Uterus (tissue), 4 donors: ENCODE results near the gene PRELID1. TPM values are rescaled to one million over a fixed set of nuclear protein-coding genes. Genes with fewer than 3 reads are reported as not detected.

Source experiments
- DNase-seq, 2 donors: peaks; one replicate each; pipeline ENCODE4 v3.0.0-alpha.2; 2019 to 2020
- H3K27ac ChIP-seq, 2 donors: fragments of 200-600 bp; sonication (generic); 1 replicate in 1 of 2; 2 replicates in 1 of 2; pipeline ENCODE4 v1.5.1; 2016 to 2018
- H3K27me3 ChIP-seq, 2 donors: fragments of 200-600 bp; sonication (generic); one replicate each; pipeline ENCODE4 v1.5.1; 2018 to 2019; ENCODE audit warnings: control low read depth in 1 of 2
- H3K36me3 ChIP-seq, 2 donors: fragments of 200-600 bp; sonication (generic); one replicate each; pipeline ENCODE4 v1.5.1; 2019; ENCODE audit warnings: control low read depth in 1 of 2
- H3K4me1 ChIP-seq, 2 donors: fragments of 200-600 bp; sonication (generic); one replicate each; pipeline ENCODE4 v1.5.1; 2018 to 2019; ENCODE audit warnings: control low read depth in 1 of 2
- H3K4me3 ChIP-seq, 2 donors: fragments of 200-600 bp; sonication (generic); 1 replicate in 1 of 2; 2 replicates in 1 of 2; pipeline ENCODE4 v1.5.1; 2018 to 2019; ENCODE audit warnings: mild to moderate bottlenecking in 1 of 2
- H3K9me3 ChIP-seq, 2 donors: fragments of 200-600 bp; sonication (generic); one replicate each; pipeline ENCODE4 v1.5.1; 2019; ENCODE audit warnings: control low read depth in 1 of 2
- POLR2A ChIP-seq, 2 donors: fragments of 450-650 bp; IDR thresholded peaks; one replicate each; pipeline ENCODE4 v1.6.1; 2016; ENCODE audit warnings: antibody characterized with exemption in 2 of 2, mild to moderate bottlenecking in 1 of 2, moderate library complexity in 1 of 2
- intact Hi-C: fragments of 100-400 bp; cut with DNase I; formaldehyde crosslinking; loops from one replicate; pipeline ENCODE4 v1.15.1; 2023; ENCODE audit warnings: low total_unique reads
- total RNA-seq, 4 donors: library from RNA; depleted of rRNA in 3 of 4; stranded (reverse); fragments of >200 nt in 3 of 4; gene quantifications; one replicate each; pipeline versions ENCODE4 v1.1.0 to v1.2.4, GENCODE V29; 2014 to 2023
- TF ChIP-seq, protein P1 (sequence below), 4 experiments: fragments of 200-600 bp in 2 of 4; fragments of 450-650 bp in 2 of 4; sonication (generic) in 2 of 4; IDR thresholded peaks; one replicate each; pipeline ENCODE4 v1.5.1; 2016 to 2019; ENCODE audit warnings: antibody characterized with exemption in 4 of 4, mild to moderate bottlenecking in 2 of 4, moderate library complexity in 1 of 4
- donor health status: DM: yes; HTN: yes; CAD: no.

The PRELID1 gene
- total RNA-seq, 4 donors from 2014 or later, result 25.4 to 73.1 (median 49.0) TPM

DNA sequence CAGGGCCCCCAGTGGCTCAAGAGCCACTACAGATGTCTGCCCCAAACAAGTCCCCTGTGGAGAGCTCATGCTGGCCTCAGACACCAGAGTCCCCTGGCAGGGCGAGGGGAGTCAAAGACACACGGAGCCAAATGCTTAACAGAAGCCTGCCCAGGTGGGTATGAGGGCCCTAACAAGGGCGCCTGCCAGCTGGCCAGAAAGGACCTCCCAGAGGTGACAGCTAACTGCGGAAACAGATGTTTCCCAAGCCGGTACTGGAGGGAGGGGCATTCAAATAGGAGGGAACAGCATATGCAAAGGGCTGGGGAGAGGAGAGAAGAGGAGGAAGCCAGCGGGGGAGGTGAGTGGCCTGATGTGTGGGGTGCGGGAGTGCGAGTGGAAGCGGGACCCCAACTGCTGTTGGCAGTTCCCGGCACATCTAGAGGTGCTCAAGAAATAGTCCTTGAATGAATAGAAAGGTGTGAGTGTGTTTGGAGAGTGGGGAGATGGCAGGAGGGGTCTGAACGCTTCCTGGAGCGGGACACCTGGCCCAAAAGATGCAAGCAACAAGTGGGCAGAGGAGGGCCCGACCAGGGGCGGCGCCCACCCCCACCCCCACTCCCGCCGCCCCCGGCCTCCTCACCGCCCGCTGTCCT lies 7.3 kb downstream of the PRELID1 start:
- Histone ChIP-seq H3K27ac (no peak overlapping the region), H3K9me3 (no peaks in the 10 kb centered on the region), H3K4me1 (peaks cover 0 to 6% of the 10 kb centered on the region in 2 donors), H3K4me3 (peak overlapping the region in 1 of 2 donors; percentile 45), H3K27me3 (no peaks in the 10 kb centered on the region), H3K36me3 (no peaks in the 10 kb centered on the region)
- intact Hi-C loops, result no loop called here
- TF ChIP-seq POLR2A (IDR thresholded peaks at IDR 0.05), result no peak
- TF ChIP-seq, protein P1, sequence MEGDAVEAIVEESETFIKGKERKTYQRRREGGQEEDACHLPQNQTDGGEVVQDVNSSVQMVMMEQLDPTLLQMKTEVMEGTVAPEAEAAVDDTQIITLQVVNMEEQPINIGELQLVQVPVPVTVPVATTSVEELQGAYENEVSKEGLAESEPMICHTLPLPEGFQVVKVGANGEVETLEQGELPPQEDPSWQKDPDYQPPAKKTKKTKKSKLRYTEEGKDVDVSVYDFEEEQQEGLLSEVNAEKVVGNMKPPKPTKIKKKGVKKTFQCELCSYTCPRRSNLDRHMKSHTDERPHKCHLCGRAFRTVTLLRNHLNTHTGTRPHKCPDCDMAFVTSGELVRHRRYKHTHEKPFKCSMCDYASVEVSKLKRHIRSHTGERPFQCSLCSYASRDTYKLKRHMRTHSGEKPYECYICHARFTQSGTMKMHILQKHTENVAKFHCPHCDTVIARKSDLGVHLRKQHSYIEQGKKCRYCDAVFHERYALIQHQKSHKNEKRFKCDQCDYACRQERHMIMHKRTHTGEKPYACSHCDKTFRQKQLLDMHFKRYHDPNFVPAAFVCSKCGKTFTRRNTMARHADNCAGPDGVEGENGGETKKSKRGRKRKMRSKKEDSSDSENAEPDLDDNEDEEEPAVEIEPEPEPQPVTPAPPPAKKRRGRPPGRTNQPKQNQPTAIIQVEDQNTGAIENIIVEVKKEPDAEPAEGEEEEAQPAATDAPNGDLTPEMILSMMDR (IDR thresholded peaks at IDR 0.05), result no peak
- no peak for DNase-seq

DNA sequence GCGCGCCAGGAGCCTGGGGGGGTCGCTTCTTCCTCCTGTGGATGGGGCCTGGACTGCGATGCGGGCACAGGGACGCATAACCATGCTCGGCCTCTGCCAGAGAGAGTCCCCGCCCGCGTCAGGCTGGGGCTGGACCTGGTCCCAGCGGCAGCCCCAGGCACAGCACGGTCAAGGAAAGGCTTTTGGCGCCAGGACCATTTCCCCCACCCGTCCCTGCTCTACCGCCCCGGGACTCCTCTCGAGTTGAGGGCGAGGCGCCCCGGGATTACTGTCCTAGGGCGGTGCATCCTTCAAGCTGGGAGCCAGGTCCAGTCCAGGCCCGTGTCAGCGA lies 7.8 kb downstream of the PRELID1 start:
- intact Hi-C loops, result no loop called here
- H3K27me3 ChIP-seq, result no peaks in the 10 kb centered on the region
- no peak overlapping the region for H3K27ac ChIP-seq
- H3K36me3 ChIP-seq, result no peaks in the 10 kb centered on the region
- DNase-seq, result no peak
- H3K4me3 ChIP-seq, result peak overlapping the region; percentile 23 to 45
- TF ChIP-seq POLR2A (IDR thresholded peaks at IDR 0.05), result no peak
- TF ChIP-seq, protein P1 (IDR thresholded peaks at IDR 0.05), result no peak
- peaks cover 0 to 6% of the 10 kb centered on the region in 2 donors for H3K4me1 ChIP-seq
- no peaks in the 10 kb centered on the region for H3K9me3 ChIP-seq

DNA sequence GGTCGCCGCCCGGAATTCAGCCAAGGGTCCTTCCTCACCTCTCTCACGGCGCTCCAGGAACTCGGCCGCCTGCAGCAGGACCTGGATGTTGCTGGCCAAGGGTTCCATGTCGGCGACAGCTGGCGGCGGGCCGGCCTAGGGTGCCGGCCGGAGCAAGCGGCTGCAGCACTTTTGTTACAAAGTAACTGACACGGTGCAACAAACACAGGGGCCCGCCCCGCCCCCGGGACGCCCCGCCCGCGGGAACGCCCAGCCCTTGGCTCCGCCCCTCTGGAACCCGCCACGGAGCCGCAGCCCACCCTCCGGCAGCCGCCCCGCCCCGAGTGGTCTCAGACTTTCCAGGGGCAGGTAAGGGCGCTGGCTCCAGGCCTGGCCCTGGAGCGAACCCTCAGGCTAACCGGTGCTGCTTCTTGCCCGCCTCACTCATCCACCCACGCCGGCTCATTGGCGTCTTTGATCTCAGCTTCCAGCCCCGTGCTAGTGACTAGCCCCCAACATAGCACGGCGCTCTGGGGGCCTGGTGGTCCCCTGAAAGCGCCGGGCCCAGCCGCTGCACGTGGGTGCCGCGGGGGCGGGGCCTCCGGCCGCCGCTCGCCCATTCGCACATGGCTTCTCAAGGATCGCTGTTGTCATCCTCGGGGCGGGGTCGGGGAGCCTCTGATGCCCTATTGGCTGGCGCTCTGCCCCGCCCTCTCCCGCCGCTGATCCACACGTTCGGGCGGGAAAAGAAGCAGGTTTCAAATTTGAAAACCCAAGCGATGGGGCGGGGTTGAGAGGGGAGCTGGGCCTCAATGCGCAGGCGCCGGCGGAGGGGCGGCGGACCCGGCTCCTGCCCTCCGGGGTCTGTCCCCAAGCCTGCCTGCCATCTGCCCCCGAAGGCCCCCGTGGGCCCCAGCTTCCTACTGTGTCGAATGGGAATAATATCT lies 8.4 kb downstream of the PRELID1 start, which contains the start of gene MXD3:
Gene MXD3 (minus strand): TSS at position 176 of the 926 bp plus-strand sequence. CDS start 68 bp downstream, at position 108.
- intact Hi-C loops, result no loop called here

DNA sequence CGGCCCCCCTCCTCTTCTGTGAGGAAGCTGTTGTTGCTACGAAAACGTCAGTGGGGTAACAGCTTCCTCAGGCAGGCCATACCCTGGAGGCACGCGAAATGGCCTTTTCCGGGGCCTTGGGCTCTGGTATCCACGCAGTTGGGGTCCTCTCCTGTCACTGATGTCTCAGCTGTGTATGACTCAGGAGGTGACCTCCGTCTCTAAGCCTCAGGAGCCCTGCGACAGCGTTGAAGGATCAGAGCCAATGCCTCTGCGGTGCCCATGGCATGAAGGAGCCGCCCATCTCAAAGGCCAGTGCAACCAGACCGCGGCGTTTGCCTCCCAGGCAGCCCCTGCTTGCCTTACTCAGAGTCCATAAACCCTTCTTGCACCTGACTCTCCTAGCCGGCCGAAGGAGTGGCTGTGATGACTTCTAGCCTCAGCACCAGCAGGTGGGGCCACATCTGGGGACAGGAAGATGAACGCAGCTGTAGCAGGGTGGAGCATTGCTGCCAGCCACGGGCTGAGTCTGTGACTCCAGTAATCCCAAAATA lies 9.1 kb downstream of the PRELID1 start:
- H3K4me3 ChIP-seq, result peak overlapping the region in 1 of 2 donors; percentile 23
- DNase-seq, result no peak
- H3K27ac ChIP-seq, result no peak overlapping the region

More for the DNA sequence above, 8.4 kb downstream of the PRELID1 start, which contains the start of gene MXD3:
- DNase-seq, result peak; percentile 96 to 97
- peak within 1 kb of the TSS in 1 of 2 donors; percentile 22 for H3K27ac ChIP-seq
- TF ChIP-seq, protein P1 (IDR thresholded peaks at IDR 0.05), result no peak
- TF ChIP-seq POLR2A (IDR thresholded peaks at IDR 0.05), result no peak
- peak within 1 kb of the TSS; percentile 23 to 45 for H3K4me3 ChIP-seq
- H3K27me3 ChIP-seq, result no peaks in the 10 kb centered on the region
- peaks cover 0 to 6% of the 10 kb centered on the region in 2 donors for H3K4me1 ChIP-seq
- no peaks in the 10 kb centered on the region for H3K9me3 ChIP-seq
- H3K36me3 ChIP-seq, result no peaks in the 10 kb centered on the region

More for the DNA sequence above, 9.1 kb downstream of the PRELID1 start:
- Histone ChIP-seq H3K4me1 (peaks cover 0 to 6% of the 10 kb centered on the region in 2 donors), H3K27me3 (no peaks in the 10 kb centered on the region), H3K9me3 (no peaks in the 10 kb centered on the region), H3K36me3 (no peaks in the 10 kb centered on the region)
- TF ChIP-seq POLR2A (IDR thresholded peaks at IDR 0.05), result no peak
- TF ChIP-seq, protein P1 (IDR thresholded peaks at IDR 0.05), result no peak
- intact Hi-C loops, result no loop called here
